K562 (cell line): Measurements from ENCODE around the gene CLSTN2. TPM values are rescaled to one million over a fixed set of nuclear protein-coding genes. Genes with fewer than 3 reads are reported as not detected.

ENCODE experiments used
- ATAC-seq: fragments of 200-7000 bp; cut with Tn5 transposase; 3 replicates; pipeline ENCODE4 v1.9.1; 2020; ENCODE audit warnings: moderate library complexity
- BruUV-seq: library from RNA; stranded (reverse); fragments of 400-500 nt; replicated peaks from 2 replicates; lab custom pipeline; 2021; lab: Mats Ljungman, UMichigan
- CTCF ChIA-PET: fragments of 300-600 bp; formaldehyde crosslinking; extraction: SDS; loops from one replicate; lab custom pipeline; 2021; ENCODE audit warnings: low intra/inter-chr PET ratio; lab: Yijun Ruan, JAX
- POLR2A ChIA-PET: fragments of 300-600, 350-650 bp; sonication (Branson Sonifier 250); formaldehyde crosslinking; extraction: SDS; loops from one replicate; lab custom pipeline; 2021; ENCODE audit warnings: antibody characterized with exemption, inconsistent platforms; lab: Yijun Ruan, JAX
- DNase-seq, 4 experiments: peaks; one replicate each; pipeline versions ENCODE4 v3.0.0 to v3.0.0-alpha.2; 2011 to 2018; ENCODE audit warnings: low spot score in 3 of 4, mixed read lengths in 3 of 4; ENCODE audit errors: extremely low read depth in 1 of 4
- FAIRE-seq: peaks from 2 replicates; lab custom pipeline; 2011; peaks lifted over from hg19 to GRCh38; lab: Jason Lieb, UNC
- H2AFZ ChIP-seq: 2 replicates; pipeline ENCODE4 v1.6.0; 2011; ENCODE audit warnings: low read depth, low read length, control low read depth, inconsistent platforms
- H3K27ac ChIP-seq: fragments of 200-600 bp; 3 replicates; pipeline ENCODE4 v1.8.0; 2011; ENCODE audit warnings: low read depth, mild to moderate bottlenecking, control low read depth, inconsistent platforms, low read length, moderate library complexity, mixed read lengths; ENCODE audit errors: extremely low read depth
- H3K27me3 ChIP-seq, 2 experiments: fragments of 300-600 bp in 1 of 2; 2 replicates in 1 of 2; 3 replicates in 1 of 2; pipeline versions ENCODE4 v1.6.0 to v1.8.0; 2011; ENCODE audit warnings: inconsistent platforms in 2 of 2, low read length in 2 of 2, mild to moderate bottlenecking in 1 of 2, mixed read lengths in 1 of 2, moderate library complexity in 1 of 2; ENCODE audit not compliant: control insufficient read depth in 2 of 2, insufficient read depth in 2 of 2
- H3K36me3 ChIP-seq: fragments of 300-600 bp; 3 replicates; pipeline ENCODE4 v1.8.0; 2011; ENCODE audit warnings: mild to moderate bottlenecking, low read length, inconsistent platforms; ENCODE audit not compliant: control insufficient read depth, insufficient read depth
- H3K4me1 ChIP-seq, 2 experiments: fragments of 200-600 bp in 1 of 2; replicated peaks in 1 of 2; 2 replicates in 1 of 2; 3 replicates in 1 of 2; pipeline versions ENCODE4 v1.5.1 to v1.8.0; 2011; ENCODE audit warnings: inconsistent platforms in 2 of 2, low read length in 2 of 2, mild to moderate bottlenecking in 1 of 2, mixed read lengths in 1 of 2, moderate library complexity in 1 of 2; ENCODE audit not compliant: control insufficient read depth in 2 of 2, insufficient read depth in 2 of 2
- H3K4me2 ChIP-seq: 2 replicates; pipeline ENCODE4 v1.6.1; 2011; ENCODE audit warnings: low read length, control low read depth, inconsistent platforms, mixed read lengths; ENCODE audit not compliant: insufficient read depth
- H3K4me3 ChIP-seq: fragments of 200-600 bp; sonication (generic), shearing (Covaris generic); 2 replicates; pipeline ENCODE4 v1.5.1; 2016; ENCODE audit warnings: control low read depth, inconsistent platforms
- H3K79me2 ChIP-seq: fragments of 200-600 bp; 3 replicates; pipeline ENCODE4 v1.8.0; 2011; ENCODE audit warnings: low read length, inconsistent platforms; ENCODE audit not compliant: control insufficient read depth, insufficient read depth
- H3K9ac ChIP-seq, 2 experiments: 2 replicates each; pipeline versions ENCODE4 v1.6.0 to v1.6.1; 2011; ENCODE audit warnings: low read depth in 2 of 2, low read length in 2 of 2, control low read depth in 1 of 2, inconsistent platforms in 1 of 2, mild to moderate bottlenecking in 1 of 2, mixed read lengths in 1 of 2; ENCODE audit not compliant: insufficient read depth in 1 of 2
- H3K9me1 ChIP-seq: one replicate; pipeline ENCODE4 v1.6.0; 2011; ENCODE audit warnings: inconsistent platforms, mild to moderate bottlenecking, low read length, moderate library complexity; ENCODE audit not compliant: control insufficient read depth, insufficient read depth
- H3K9me3 ChIP-seq: replicated peaks from 2 replicates; pipeline ENCODE4 v1.5.1; 2011; ENCODE audit warnings: low read depth, low read length, inconsistent platforms; ENCODE audit not compliant: control insufficient read depth, insufficient read depth
- H4K20me1 ChIP-seq: replicated peaks from 2 replicates; pipeline ENCODE4 v1.6.1; 2011; ENCODE audit warnings: low read length, inconsistent platforms, mixed read lengths; ENCODE audit not compliant: control insufficient read depth, insufficient read depth
- ETS2 ChIP-seq: IDR thresholded peaks from 2 replicates; pipeline ENCODE4 v1.6.1; 2016; ENCODE audit warnings: borderline replicate concordance, missing genetic modification characterization, mild to moderate bottlenecking, moderate library complexity, missing compliant biosample characterization; ENCODE audit not compliant: poor library complexity, severe bottlenecking
- HNRNPK ChIP-seq: fragments of 200-400 bp; formaldehyde crosslinking; IDR thresholded peaks from one replicate; pipeline ENCODE4 v1.6.1; 2018; ENCODE audit warnings: mild to moderate bottlenecking, low read depth, low read length; ENCODE audit not compliant: poor library complexity, severe bottlenecking
- MCM5 ChIP-seq: fragments of 450-650 bp; IDR thresholded peaks from 2 replicates; pipeline ENCODE4 v1.6.1; 2016; ENCODE audit warnings: low read depth
- NBN ChIP-seq: fragments of 450-650 bp; IDR thresholded peaks from 2 replicates; pipeline ENCODE4 v1.6.1; 2016; ENCODE audit warnings: low read depth, mild to moderate bottlenecking
- NFATC3 ChIP-seq: fragments of 450-650 bp; IDR thresholded peaks from 2 replicates; pipeline ENCODE4 v1.6.1; 2017; ENCODE audit warnings: mild to moderate bottlenecking
- POLR3A ChIP-seq: IDR thresholded peaks from 2 replicates; pipeline ENCODE4 v1.6.1; 2011; ENCODE audit warnings: borderline replicate concordance, mild to moderate bottlenecking, moderate library complexity; ENCODE audit not compliant: insufficient read length, insufficient read depth; ENCODE audit errors: extremely low read depth
- RBM17 ChIP-seq: fragments of 200-400 bp; formaldehyde crosslinking; IDR thresholded peaks from 2 replicates; pipeline ENCODE4 v1.6.1; 2017; ENCODE audit warnings: low read depth, mild to moderate bottlenecking, low read length, borderline replicate concordance
- SMAD3 ChIP-seq: fragments of 450-650 bp; formaldehyde crosslinking; conservative IDR thresholded peaks from 2 replicates; pipeline ENCODE4 v1.4.0; 2020; ENCODE audit warnings: mild to moderate bottlenecking
- WGBS: fragments of 100-300 bp; shearing (Covaris generic); methylation state at CpG from one replicate; pipeline ENCODE4 v1.1.6; 2016; ENCODE audit warnings: low coverage, mixed read lengths; ENCODE audit not compliant: insufficient coverage; ENCODE audit errors: missing lambda C conversion rate; 5-methylcytosine and 5-hydroxymethylcytosine counted together
- in situ Hi-C: fragments of 300-500 bp; cut with MboI; formaldehyde crosslinking; loops from 4 replicates; pipeline ENCODE4 v1.15.0; 2018; ENCODE audit warnings: inconsistent platforms, mixed read lengths
- intact Hi-C: fragments of 100-400 bp; cut with micrococcal nuclease; formaldehyde crosslinking; loops from 2 replicates; pipeline ENCODE4 v1.14.2; 2022
- polyA plus RNA-seq, 8 experiments: library from polyadenylated mRNA; depleted of rRNA in 4 of 8; stranded (reverse) in 5 of 8; unstranded in 3 of 8; fragments of >200 nt; fragmentation: Nextera tagmentation in 2 of 8; fragmentation: Illumina TruSeq in 1 of 8; extraction: Ambion mirVana in 2 of 8; extraction: Trizol in 1 of 8; gene quantifications; 2 replicates each; pipeline versions ENCODE4 v1.2.1 to v1.2.3, GENCODE V29; 2011 to 2014; ENCODE audit warnings: inconsistent platforms in 1 of 8, missing spikeins in 1 of 8
- total RNA-seq, 7 experiments: library from RNA; depleted of rRNA in 6 of 7; stranded (reverse); fragments of >200 nt in 6 of 7; fragmentation: Illumina TruSeq in 2 of 7; extraction: Trizol in 2 of 7; gene quantifications; 2 replicates each; pipeline versions ENCODE4 v1.2.1 to v1.2.3, GENCODE V29; 2011 to 2021; ENCODE audit warnings: low replicate concordance in 1 of 7
- TF ChIP-seq, protein P1 (sequence below): fragments of 450-650 bp; formaldehyde crosslinking; conservative IDR thresholded peaks from 2 replicates; pipeline ENCODE4 v1.4.0; 2022; ENCODE audit warnings: mild to moderate bottlenecking, missing genetic modification characterization
- TF ChIP-seq, protein P2 (sequence below), 2 experiments: IDR thresholded peaks; 2 replicates each; pipeline ENCODE4 v1.6.1; 2011; ENCODE audit warnings: borderline replicate concordance in 1 of 2, control low read depth in 1 of 2, low read depth in 1 of 2, low read length in 1 of 2, mild to moderate bottlenecking in 1 of 2, mixed read lengths in 1 of 2, moderate library complexity in 1 of 2; ENCODE audit not compliant: insufficient read depth in 1 of 2, insufficient read length in 1 of 2, poor library complexity in 1 of 2, severe bottlenecking in 1 of 2; ENCODE audit errors: extremely low read depth in 1 of 2

The CLSTN2 gene
- total and polyA plus RNA-seq, 9 of the 15 experiments (the other 6 are each of a cell fraction or from before 2014, with no cell fraction given) = 0.02 to 0.04 (median 0.04) TPM; not detected in 6

DNA sequence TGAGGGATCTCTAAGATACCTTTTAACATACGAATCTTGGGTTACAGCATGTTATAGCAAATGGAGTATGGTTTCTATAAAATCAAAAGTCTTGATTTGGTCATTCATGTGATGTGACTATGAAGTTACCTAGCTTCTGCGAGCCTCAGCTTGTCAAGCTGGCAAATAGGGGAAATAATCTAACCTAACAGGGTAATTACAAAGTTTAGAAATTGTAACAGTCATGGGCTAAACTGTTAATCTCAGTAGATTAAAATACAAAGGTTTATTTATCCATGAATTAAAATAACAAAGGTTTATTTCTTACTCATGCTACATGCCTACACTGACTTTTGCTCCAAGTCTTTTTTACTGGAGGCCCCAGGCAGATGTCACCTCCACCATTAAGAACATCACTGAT, 359.1 kb downstream of the CLSTN2 start:
- POLR2A ChIA-PET = no interaction called here
- no peaks in the 10 kb centered on the region for H3K79me2 ChIP-seq
- H3K4me2 ChIP-seq = no peak overlapping the region
- no peak for ATAC-seq
- H4K20me1 ChIP-seq = no peaks in the 10 kb centered on the region
- no peaks in the 10 kb centered on the region for H3K27me3 ChIP-seq
- H3K4me3 ChIP-seq = no peak overlapping the region
- intact Hi-C loops (no loop called here), in situ Hi-C loops (no loop called here)
- no peaks in the 10 kb centered on the region for H3K9me3 ChIP-seq
- H3K36me3 ChIP-seq = no peaks in the 10 kb centered on the region
- no peak for FAIRE-seq
- no peaks in the 10 kb centered on the region for H3K9me1 ChIP-seq
- 0% methylated on average over 2 of the region's 2 CpGs for WGBS
- H3K9ac ChIP-seq = no peak overlapping the region
- TF ChIP-seq ETS2 (no peak), RBM17 (no peak), NBN (no peak), MCM5 (no peak), NFATC3 (no peak), SMAD3 (CRISPR knock-in tag) (no peak), HNRNPK (no peak), POLR3A (no peak)
- TF ChIP-seq, protein P1, sequence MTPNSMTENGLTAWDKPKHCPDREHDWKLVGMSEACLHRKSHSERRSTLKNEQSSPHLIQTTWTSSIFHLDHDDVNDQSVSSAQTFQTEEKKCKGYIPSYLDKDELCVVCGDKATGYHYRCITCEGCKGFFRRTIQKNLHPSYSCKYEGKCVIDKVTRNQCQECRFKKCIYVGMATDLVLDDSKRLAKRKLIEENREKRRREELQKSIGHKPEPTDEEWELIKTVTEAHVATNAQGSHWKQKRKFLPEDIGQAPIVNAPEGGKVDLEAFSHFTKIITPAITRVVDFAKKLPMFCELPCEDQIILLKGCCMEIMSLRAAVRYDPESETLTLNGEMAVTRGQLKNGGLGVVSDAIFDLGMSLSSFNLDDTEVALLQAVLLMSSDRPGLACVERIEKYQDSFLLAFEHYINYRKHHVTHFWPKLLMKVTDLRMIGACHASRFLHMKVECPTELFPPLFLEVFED (CRISPR knock-in tag) = no peak
- TF ChIP-seq, protein P2, sequence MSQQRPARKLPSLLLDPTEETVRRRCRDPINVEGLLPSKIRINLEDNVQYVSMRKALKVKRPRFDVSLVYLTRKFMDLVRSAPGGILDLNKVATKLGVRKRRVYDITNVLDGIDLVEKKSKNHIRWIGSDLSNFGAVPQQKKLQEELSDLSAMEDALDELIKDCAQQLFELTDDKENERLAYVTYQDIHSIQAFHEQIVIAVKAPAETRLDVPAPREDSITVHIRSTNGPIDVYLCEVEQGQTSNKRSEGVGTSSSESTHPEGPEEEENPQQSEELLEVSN (IDR thresholded peaks at IDR 0.05; ENCODE audit: borderline replicate concordance in 1 of 2, extremely low read depth in 1 of 2, insufficient read depth in 1 of 2, insufficient read length in 1 of 2, low read depth in 1 of 2, low read length in 1 of 2, poor library complexity in 1 of 2, severe bottlenecking in 1 of 2) = no peak
- CTCF ChIA-PET = no interaction called here
- no peak for DNase-seq
- no peak overlapping the region for H3K27ac ChIP-seq
- H3K4me1 ChIP-seq = no peaks in the 10 kb centered on the region
- BruUV-seq = no TSS peak
- no peak overlapping the region for H2AFZ ChIP-seq
